Mesendoderm (in vitro differentiated cells): ENCODE measurements around the gene HCRTR1.

ENCODE experiments used
- DNase-seq: peaks from one replicate; pipeline ENCODE4 v3.0.0; 2013
- H2AK5ac ChIP-seq: 2 replicates; pipeline ENCODE4 v1.6.1; 2013; ENCODE audit warnings: low read length, inconsistent platforms
- H2BK120ac ChIP-seq: 2 replicates; pipeline ENCODE4 v1.6.1; 2013; ENCODE audit warnings: low read depth, mild to moderate bottlenecking, low read length, moderate library complexity, mixed read lengths
- H2BK15ac ChIP-seq: replicated peaks from 2 replicates; pipeline ENCODE4 v1.6.1; 2013; ENCODE audit warnings: low read depth, mild to moderate bottlenecking, moderate library complexity
- H2BK5ac ChIP-seq: 2 replicates; pipeline ENCODE4 v1.6.1; 2013; ENCODE audit warnings: low read length, inconsistent platforms
- H3K18ac ChIP-seq: 2 replicates; pipeline ENCODE4 v1.6.1; 2013; ENCODE audit warnings: mild to moderate bottlenecking, low read length, mixed read lengths
- H3K23ac ChIP-seq: one replicate; pipeline ENCODE4 v1.6.1; 2013; ENCODE audit warnings: low read length
- H3K27ac ChIP-seq: 2 replicates; pipeline ENCODE4 v1.5.1; 2013; ENCODE audit warnings: low read depth, mild to moderate bottlenecking, inconsistent platforms, low read length, moderate library complexity
- H3K27me3 ChIP-seq: 2 replicates; pipeline ENCODE4 v1.6.1; 2013; ENCODE audit warnings: low read length, control low read depth, mild to moderate bottlenecking, inconsistent platforms; ENCODE audit not compliant: insufficient read depth, poor library complexity
- H3K36me3 ChIP-seq: 2 replicates; pipeline ENCODE4 v1.6.1; 2013; ENCODE audit warnings: low read length, inconsistent platforms; ENCODE audit not compliant: control insufficient read depth, insufficient read depth
- H3K4ac ChIP-seq: one replicate; pipeline ENCODE4 v1.6.1; 2013; ENCODE audit warnings: low read depth, mild to moderate bottlenecking, low read length, moderate library complexity
- H3K4me1 ChIP-seq: 2 replicates; pipeline ENCODE4 v1.6.1; 2013; ENCODE audit warnings: low read depth, low read length, inconsistent platforms; ENCODE audit not compliant: control insufficient read depth
- H3K4me2 ChIP-seq: 2 replicates; pipeline ENCODE4 v1.6.1; 2013; ENCODE audit warnings: low read length
- H3K4me3 ChIP-seq: 2 replicates; pipeline ENCODE4 v1.5.1; 2013; ENCODE audit warnings: mild to moderate bottlenecking, low read length
- H3K56ac ChIP-seq: one replicate; pipeline ENCODE4 v1.6.1; 2013; ENCODE audit warnings: low read length
- H3K79me1 ChIP-seq: 2 replicates; pipeline ENCODE4 v1.6.1; 2013; ENCODE audit warnings: low read length, inconsistent platforms
- H3K79me2 ChIP-seq: 2 replicates; pipeline ENCODE4 v1.6.1; 2013; ENCODE audit warnings: mild to moderate bottlenecking, low read length; ENCODE audit not compliant: control insufficient read depth, insufficient read depth
- H3K9ac ChIP-seq: 2 replicates; pipeline ENCODE4 v1.6.1; 2013; ENCODE audit warnings: low read length, inconsistent platforms
- H4K5ac ChIP-seq: one replicate; pipeline ENCODE4 v1.6.1; 2013; ENCODE audit warnings: low read length
- H4K8ac ChIP-seq: one replicate; pipeline ENCODE4 v1.6.1; 2013; ENCODE audit warnings: low read depth, mild to moderate bottlenecking, control low read depth, low read length, moderate library complexity
- WGBS: extraction: QIAGEN DNeasy Blood & Tissue Kit; methylation state at CpG from one replicate; pipeline ENCODE4 v1.1.7; 2013; ENCODE audit warnings: low lambda C conversion rate, missing lambda C conversion rate; ENCODE audit not compliant: insufficient coverage; ENCODE audit errors: extremely low coverage; 5-methylcytosine and 5-hydroxymethylcytosine counted together

HCRTR1 gene

DNA sequence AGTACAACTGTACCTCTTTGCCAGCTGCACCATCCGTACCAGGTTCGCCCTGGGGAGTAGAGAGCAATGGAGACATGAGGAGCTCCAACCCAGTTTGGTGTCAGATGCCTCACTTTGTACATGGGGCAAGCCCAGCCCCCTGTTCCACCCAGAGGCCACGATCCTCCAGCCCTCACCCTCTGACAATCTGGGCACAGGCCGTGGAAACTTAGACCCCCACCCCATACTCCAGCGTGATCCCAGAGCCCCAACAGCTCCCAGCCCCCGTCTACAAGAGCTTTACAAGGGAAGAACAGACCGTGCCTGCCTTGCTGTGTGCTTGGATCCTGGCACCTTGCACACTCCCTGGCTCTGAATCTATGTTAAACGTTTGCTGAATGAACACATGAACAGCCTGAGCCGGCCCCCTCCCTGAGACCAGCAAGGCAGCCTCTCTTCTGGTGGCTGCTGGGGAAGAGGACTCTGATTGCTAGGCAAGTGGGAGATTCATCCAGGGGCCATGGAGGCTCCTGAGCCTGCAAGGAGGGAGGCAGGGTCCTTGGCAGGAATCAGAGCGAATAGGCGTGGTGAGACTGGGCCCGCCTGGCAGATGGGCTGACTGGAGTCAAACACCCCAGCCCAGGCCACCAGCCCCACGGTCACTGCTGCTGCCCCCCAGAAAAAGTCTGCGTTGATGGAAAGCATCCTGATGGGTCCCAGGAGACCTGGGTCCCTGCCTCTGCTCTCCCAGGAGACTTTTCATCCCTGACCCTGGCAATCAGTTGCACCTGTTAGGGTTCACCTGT is 39.7 kb downstream of the HCRTR1 start:
- Histone ChIP-seq H3K27me3 (no peaks in the 10 kb centered on the region), H4K5ac (no peak overlapping the region), H3K79me1 (no peaks in the 10 kb centered on the region), H3K4ac (no peak overlapping the region), H2BK5ac (no peak overlapping the region), H3K4me3 (no peak overlapping the region), H2AK5ac (no peak overlapping the region), H2BK120ac (no peak overlapping the region), H3K4me2 (no peak overlapping the region), H3K56ac (no peak overlapping the region), H3K23ac (no peak overlapping the region), H3K79me2 (no peaks in the 10 kb centered on the region), H3K18ac (no peak overlapping the region), H3K27ac (no peak overlapping the region), H4K8ac (no peak overlapping the region), H2BK15ac (no peak overlapping the region), H3K9ac (no peak overlapping the region), H3K36me3 (no peaks in the 10 kb centered on the region), H3K4me1 (no peaks in the 10 kb centered on the region)
- WGBS = no CpG with 5 or more reads among the region's 14 CpGs
- DNase-seq = no peak

DNA sequence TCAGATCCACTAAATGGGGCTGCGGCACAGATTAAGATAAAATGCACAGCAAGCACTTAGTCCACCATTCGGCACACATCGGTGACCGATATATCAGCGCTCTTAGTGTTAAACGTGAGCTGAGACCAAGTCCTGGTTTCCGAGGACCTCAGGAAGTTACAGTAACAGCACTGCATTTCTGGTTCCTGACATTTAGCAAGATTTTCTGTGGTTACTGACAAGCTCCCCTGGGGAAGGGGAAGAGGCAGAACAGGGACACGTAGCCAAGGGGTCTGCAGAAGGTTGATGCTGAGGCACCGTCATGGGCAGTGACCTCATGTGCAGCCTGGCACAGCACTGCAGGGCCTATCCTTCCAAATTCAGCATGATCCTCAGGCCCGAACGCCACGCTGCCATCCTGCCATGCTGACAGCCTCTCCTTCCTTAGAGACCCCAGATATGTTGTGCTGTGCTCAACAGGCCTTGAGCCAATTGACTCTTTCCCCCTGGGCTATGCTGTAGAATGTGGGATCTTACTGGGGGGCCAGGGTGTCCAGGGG is 40.6 kb downstream of the HCRTR1 start:
- no CpG with 5 or more reads among the region's 12 CpGs for WGBS
- Histone ChIP-seq H3K18ac (no peak overlapping the region), H3K79me2 (no peaks in the 10 kb centered on the region), H3K36me3 (no peaks in the 10 kb centered on the region), H2BK15ac (no peak overlapping the region), H2AK5ac (no peak overlapping the region), H3K56ac (no peak overlapping the region), H3K4me2 (no peak overlapping the region), H2BK120ac (no peak overlapping the region), H3K27me3 (no peaks in the 10 kb centered on the region), H3K79me1 (no peaks in the 10 kb centered on the region), H3K27ac (no peak overlapping the region), H3K23ac (no peak overlapping the region), H3K4me3 (no peak overlapping the region), H3K9ac (no peak overlapping the region), H4K5ac (no peak overlapping the region), H3K4ac (no peak overlapping the region), H2BK5ac (no peak overlapping the region), H4K8ac (no peak overlapping the region), H3K4me1 (no peaks in the 10 kb centered on the region)
- no peak for DNase-seq

DNA sequence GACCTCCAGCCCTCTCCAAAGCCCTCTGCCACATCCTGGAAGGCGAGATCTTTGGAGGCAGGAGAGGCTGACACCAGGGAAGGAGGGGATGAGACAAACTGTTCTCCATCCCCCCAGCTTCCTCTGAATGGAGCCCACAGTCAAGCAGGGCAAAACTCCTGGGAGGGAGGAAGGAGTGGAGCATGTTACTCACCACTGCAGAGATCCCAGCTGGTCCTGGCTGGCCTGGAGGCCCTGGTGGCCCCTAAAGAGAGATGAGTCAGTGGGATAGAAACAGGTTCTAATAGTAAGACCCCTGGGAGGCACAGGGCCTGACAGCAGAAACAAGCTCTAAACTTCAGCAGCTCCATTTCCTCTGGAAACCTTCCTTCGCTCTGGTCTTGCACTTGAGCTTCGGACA is 41.2 kb downstream of the HCRTR1 start:
- Histone ChIP-seq H3K27ac (no peak overlapping the region), H2BK15ac (no peak overlapping the region), H3K79me1 (no peaks in the 10 kb centered on the region), H3K36me3 (no peaks in the 10 kb centered on the region), H3K4me1 (no peaks in the 10 kb centered on the region), H3K4me3 (no peak overlapping the region), H3K27me3 (no peaks in the 10 kb centered on the region), H3K56ac (no peak overlapping the region), H3K23ac (no peak overlapping the region), H4K5ac (no peak overlapping the region), H2BK5ac (no peak overlapping the region), H3K4ac (no peak overlapping the region), H3K4me2 (no peak overlapping the region), H2BK120ac (no peak overlapping the region), H2AK5ac (no peak overlapping the region), H3K9ac (no peak overlapping the region), H3K79me2 (no peaks in the 10 kb centered on the region), H3K18ac (no peak overlapping the region), H4K8ac (no peak overlapping the region)
- no CpG with 5 or more reads among the region's 3 CpGs for WGBS
- DNase-seq = no peak

DNA sequence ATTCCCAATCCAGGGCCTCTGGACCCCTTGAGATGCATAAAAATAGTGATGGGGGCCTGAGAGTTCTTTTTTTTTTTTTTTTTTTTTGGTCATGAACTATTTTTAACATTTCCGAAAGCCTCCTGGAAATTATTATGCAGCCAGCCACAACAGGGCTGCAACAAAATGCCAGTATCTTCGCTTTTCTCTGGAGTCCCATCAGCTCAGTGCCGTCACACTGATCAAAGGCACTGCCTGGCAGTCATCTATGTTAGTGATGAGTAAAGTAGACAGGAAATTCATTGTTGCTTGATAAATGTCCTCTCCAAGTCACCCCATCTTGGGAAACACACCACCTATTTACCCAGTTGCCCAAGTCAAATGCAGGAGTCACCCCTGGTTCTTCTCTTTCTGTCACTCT is 42.4 kb downstream of the HCRTR1 start:
- H3K79me1 ChIP-seq = no peaks in the 10 kb centered on the region
- WGBS = no CpG with 5 or more reads among the region's 3 CpGs
- no peak overlapping the region for H4K8ac ChIP-seq
- H3K4me2 ChIP-seq = no peak overlapping the region
- H3K4me3 ChIP-seq = no peak overlapping the region
- H2BK120ac ChIP-seq = no peak overlapping the region
- no peaks in the 10 kb centered on the region for H3K36me3 ChIP-seq
- H3K4me1 ChIP-seq = no peaks in the 10 kb centered on the region
- no peak overlapping the region for H3K56ac ChIP-seq
- H4K5ac ChIP-seq = no peak overlapping the region
- H3K9ac ChIP-seq = no peak overlapping the region
- no peak overlapping the region for H3K23ac ChIP-seq
- no peak overlapping the region for H2BK5ac ChIP-seq
- no peak for DNase-seq
- no peak overlapping the region for H3K4ac ChIP-seq
- H3K27me3 ChIP-seq = no peaks in the 10 kb centered on the region
- H3K18ac ChIP-seq = no peak overlapping the region
- H3K27ac ChIP-seq = no peak overlapping the region
- no peaks in the 10 kb centered on the region for H3K79me2 ChIP-seq
- H2AK5ac ChIP-seq = no peak overlapping the region
- no peak overlapping the region for H2BK15ac ChIP-seq

DNA sequence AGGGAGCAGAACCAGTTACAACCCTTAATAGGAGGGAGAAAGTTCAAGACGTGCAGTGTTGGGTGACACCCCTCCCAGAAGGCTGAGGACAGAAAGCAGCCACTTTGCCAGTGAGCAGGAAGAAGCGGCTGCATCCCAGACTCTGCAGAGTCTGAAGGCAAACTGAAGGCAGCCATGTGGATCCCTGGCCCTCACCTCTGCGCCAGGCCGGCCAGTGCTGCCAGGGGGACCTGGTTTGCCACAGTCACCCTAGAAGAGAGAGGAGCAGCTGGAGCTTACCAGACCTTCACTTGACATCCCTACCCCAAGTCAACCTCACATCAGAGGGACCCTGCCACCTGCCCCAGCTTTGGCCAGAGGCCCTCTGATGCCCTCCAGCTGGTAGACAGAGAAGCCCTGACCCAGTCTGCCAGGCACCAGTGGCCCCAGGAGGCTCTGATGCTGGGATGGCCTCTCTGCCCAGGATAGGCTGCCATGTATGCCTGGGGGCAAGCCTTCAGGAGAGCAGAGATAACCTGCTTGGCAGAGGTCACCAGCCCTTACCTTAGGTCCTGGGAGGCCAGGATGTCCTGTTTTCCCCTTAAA is 43.5 kb downstream of the HCRTR1 start:
- Histone ChIP-seq H3K79me2 (no peaks in the 10 kb centered on the region), H3K4me3 (no peak overlapping the region), H4K5ac (no peak overlapping the region), H3K9ac (no peak overlapping the region), H3K27ac (no peak overlapping the region), H3K56ac (no peak overlapping the region), H3K4me1 (no peaks in the 10 kb centered on the region), H2BK120ac (no peak overlapping the region), H2AK5ac (no peak overlapping the region), H4K8ac (no peak overlapping the region), H3K4me2 (no peak overlapping the region), H3K36me3 (no peaks in the 10 kb centered on the region), H3K4ac (no peak overlapping the region), H3K18ac (no peak overlapping the region), H3K27me3 (no peaks in the 10 kb centered on the region), H3K23ac (no peak overlapping the region), H2BK15ac (no peak overlapping the region), H2BK5ac (no peak overlapping the region), H3K79me1 (no peaks in the 10 kb centered on the region)
- no peak for DNase-seq
- WGBS = no CpG with 5 or more reads among the region's 4 CpGs
